Uterus (tissue), 2 donors: ENCODE measurements around the gene MLEC.

Source experiments
- CTCF ChIP-seq, 4 experiments: fragments of 200-600 bp in 2 of 4; fragments of 450-650 bp in 2 of 4; sonication (generic) in 2 of 4; IDR thresholded peaks; one replicate each; pipeline ENCODE4 v1.5.1; 2016 to 2019; ENCODE audit warnings: antibody characterized with exemption in 4 of 4, mild to moderate bottlenecking in 2 of 4, moderate library complexity in 1 of 4
- POLR2A ChIP-seq, 2 donors: fragments of 450-650 bp; IDR thresholded peaks; one replicate each; pipeline ENCODE4 v1.6.1; 2016; ENCODE audit warnings: antibody characterized with exemption in 2 of 2, mild to moderate bottlenecking in 1 of 2, moderate library complexity in 1 of 2

- TF ChIP-seq CTCF (IDR thresholded peaks at IDR 0.05) (no peak), POLR2A (IDR thresholded peaks at IDR 0.05) (no peak)
Measured at GRCh38 chr12:120720987-120721801, 34.2 kb downstream of the MLEC start.
